GM12878 (cell line): ENCODE results near the gene TCIRG1. TPM values are rescaled to one million over a fixed set of nuclear protein-coding genes. Genes with fewer than 3 reads are reported as not detected.

Experiments used
- ATAC-seq: fragments of 200-7000 bp; cut with Tn5 transposase; 3 replicates; pipeline ENCODE4 v1.9.1; 2020; ENCODE audit warnings: mild to moderate bottlenecking, moderate library complexity
- BruUV-seq: library from RNA; stranded (reverse); fragments of 400-500 nt; replicated peaks from 2 replicates; lab custom pipeline; 2021; lab: Mats Ljungman, UMichigan
- CTCF ChIA-PET: fragments of 300-600 bp; sonication (Branson Sonifier 250); formaldehyde crosslinking; extraction: SDS; loops from one replicate; lab custom pipeline; 2021; ENCODE audit warnings: inconsistent platforms; lab: Yijun Ruan, JAX
- POLR2A ChIA-PET: fragments of 350-600 bp; formaldehyde crosslinking; extraction: SDS; loops from one replicate; lab custom pipeline; 2021; ENCODE audit warnings: inconsistent platforms; lab: Charles Lee
- RAD21 ChIA-PET: fragments of 300-600 bp; sonication (Branson Sonifier 250); formaldehyde crosslinking; loops from one replicate; lab custom pipeline; 2023; ENCODE audit warnings: antibody characterized with exemption; ENCODE audit not compliant: unreplicated experiment; lab: Charles Lee
- SMC1A ChIA-PET: fragments of 300-600 bp; sonication (Branson Sonifier 250); formaldehyde crosslinking; loops from one replicate; lab custom pipeline; 2023; ENCODE audit not compliant: unreplicated experiment, uncharacterized antibody; lab: Charles Lee
- DNase-seq: peaks from one replicate; pipeline ENCODE4 v3.0.0-alpha.2; 2011; ENCODE audit warnings: low read depth, low spot score
- FAIRE-seq: peaks from 3 replicates; lab custom pipeline; 2011; peaks lifted over from hg19 to GRCh38; lab: Jason Lieb, UNC
- H2AFZ ChIP-seq: 2 replicates; pipeline ENCODE4 v1.6.0; 2011; ENCODE audit warnings: low read depth, low read length, control low read depth; ENCODE audit not compliant: control insufficient read depth
- H3K27ac ChIP-seq: 2 replicates; pipeline ENCODE4 v1.5.1; 2011; ENCODE audit warnings: control low read depth; ENCODE audit not compliant: control insufficient read depth, insufficient read depth
- H3K27me3 ChIP-seq, 2 experiments: replicated peaks in 1 of 2; 2 replicates each; pipeline versions ENCODE4 v1.6.0 to v1.6.1; 2011; ENCODE audit warnings: low read length in 1 of 2; ENCODE audit not compliant: control insufficient read depth in 2 of 2, insufficient read depth in 2 of 2
- H3K36me3 ChIP-seq, 2 experiments: 2 replicates each; pipeline ENCODE4 v1.5.1; 2011; ENCODE audit warnings: low read length in 1 of 2; ENCODE audit not compliant: control insufficient read depth in 2 of 2, insufficient read depth in 2 of 2
- H3K4me1 ChIP-seq: 2 replicates; pipeline ENCODE4 v1.6.1; 2011; ENCODE audit warnings: mild to moderate bottlenecking, low read length, moderate library complexity, mixed read lengths; ENCODE audit not compliant: control insufficient read depth, insufficient read depth
- H3K4me2 ChIP-seq: 2 replicates; pipeline ENCODE4 v1.6.0; 2011; ENCODE audit warnings: control low read depth; ENCODE audit not compliant: control insufficient read depth, insufficient read depth
- H3K4me3 ChIP-seq: fragments of 200-600 bp; sonication (generic); 2 replicates; pipeline ENCODE4 v1.5.1; 2016
- H3K79me2 ChIP-seq: 2 replicates; pipeline ENCODE4 v1.6.0; 2011; ENCODE audit warnings: low read length; ENCODE audit not compliant: control insufficient read depth, insufficient read depth
- H3K9ac ChIP-seq: 2 replicates; pipeline ENCODE4 v1.8.0; 2011; ENCODE audit warnings: low read length, control low read depth, mixed read lengths; ENCODE audit not compliant: control insufficient read depth, insufficient read depth
- H3K9me3 ChIP-seq: replicated peaks from 3 replicates; pipeline ENCODE4 v1.5.1; 2011; ENCODE audit warnings: mild to moderate bottlenecking, low read length; ENCODE audit not compliant: control insufficient read depth, insufficient read depth
- H4K20me1 ChIP-seq: 2 replicates; pipeline ENCODE4 v1.6.0; 2011; ENCODE audit not compliant: control insufficient read depth, insufficient read depth
- BRCA1 ChIP-seq: IDR thresholded peaks from 2 replicates; pipeline ENCODE4 v1.6.1; 2011; ENCODE audit warnings: low read depth, low read length, improper control_type of control experiment
- CBX5 ChIP-seq: sonication (generic); IDR thresholded peaks from 2 replicates; pipeline ENCODE4 v1.6.1; 2016; ENCODE audit warnings: low read depth, moderate library complexity, mild to moderate bottlenecking, inconsistent platforms
- CREB1 ChIP-seq: IDR thresholded peaks from 2 replicates; pipeline ENCODE4 v1.6.1; 2012; ENCODE audit warnings: low read depth, mild to moderate bottlenecking, inconsistent platforms
- EP300 ChIP-seq, 2 experiments: fragments of 150-350 bp in 1 of 2; IDR thresholded peaks; 2 replicates each; pipeline ENCODE4 v1.6.1; 2011 to 2012; ENCODE audit warnings: low read depth in 2 of 2, low read length in 2 of 2, borderline replicate concordance in 1 of 2, improper control_type of control experiment in 1 of 2, inconsistent platforms in 1 of 2; ENCODE audit not compliant: control insufficient read depth in 1 of 2
- GATAD2B ChIP-seq: fragments of 450-650 bp; conservative IDR thresholded peaks from 2 replicates; pipeline ENCODE4 v1.6.1; 2017; ENCODE audit warnings: low read depth, mild to moderate bottlenecking, moderate library complexity
- HDGF ChIP-seq: fragments of 450-650 bp; IDR thresholded peaks from 2 replicates; pipeline ENCODE4 v1.6.1; 2016; ENCODE audit warnings: antibody characterized with exemption
- PAX5 ChIP-seq: IDR thresholded peaks from 2 replicates; pipeline ENCODE4 v1.6.1; 2011; ENCODE audit warnings: low read depth, low read length, borderline replicate concordance
- SMAD5 ChIP-seq: IDR thresholded peaks from 2 replicates; pipeline ENCODE4 v1.6.1; 2016; ENCODE audit warnings: antibody characterized with exemption, low read depth
- TAF1 ChIP-seq: IDR thresholded peaks from 2 replicates; pipeline ENCODE4 v1.6.1; 2011; ENCODE audit warnings: mild to moderate bottlenecking, low read depth, low read length, borderline replicate concordance
- WRNIP1 ChIP-seq: IDR thresholded peaks from 2 replicates; pipeline ENCODE4 v1.6.1; 2011; ENCODE audit warnings: low read depth, low read length, improper control_type of control experiment, borderline replicate concordance
- ZNF207 ChIP-seq: fragments of 450-650 bp; IDR thresholded peaks from 2 replicates; pipeline ENCODE4 v1.6.1; 2014; ENCODE audit warnings: antibody characterized with exemption, mild to moderate bottlenecking, borderline replicate concordance
- WGBS: methylation state at CpG from one replicate; pipeline ENCODE4 v1.1.6; 2016; ENCODE audit warnings: low lambda C conversion rate; ENCODE audit not compliant: insufficient replicate concordance, insufficient coverage; ENCODE audit errors: missing lambda C conversion rate; 5-methylcytosine and 5-hydroxymethylcytosine counted together
- in situ Hi-C: fragments of 300-500 bp; cut with MboI; formaldehyde crosslinking; loops from 9 replicates; pipeline ENCODE4 v1.14.3; 2018; ENCODE audit warnings: mixed read lengths
- intact Hi-C: fragments of 100-400 bp; cut with micrococcal nuclease; formaldehyde crosslinking; loops from one replicate; pipeline ENCODE4 v1.14.2; 2022; ENCODE audit not compliant: unreplicated experiment
- polyA plus RNA-seq, 11 experiments: library from polyadenylated mRNA; depleted of rRNA in 4 of 11; unstranded in 6 of 11; stranded (reverse) in 5 of 11; fragments of >200 nt; fragmentation: Nextera tagmentation in 4 of 11; fragmentation: Illumina TruSeq in 1 of 11; extraction: Ambion mirVana in 4 of 11; extraction: Trizol in 1 of 11; gene quantifications; 1 replicate in 1 of 11; 2 replicates in 10 of 11; pipeline versions ENCODE4 v1.2.1 to v1.2.3, GENCODE V29; 2011 to 2016; ENCODE audit warnings: inconsistent platforms in 2 of 11, missing spikeins in 2 of 11, low read depth in 1 of 11
- total RNA-seq, 4 experiments: library from RNA; depleted of rRNA in 3 of 4; stranded (reverse); fragments of >200 nt in 3 of 4; fragmentation: Illumina TruSeq in 1 of 4; extraction: Trizol in 1 of 4; gene quantifications; 2 replicates each; pipeline versions ENCODE4 v1.2.1 to v1.2.3, GENCODE V29; 2013 to 2021
- TF ChIP-seq, protein P1 (sequence below): fragments of 450-650 bp; IDR thresholded peaks from 2 replicates; pipeline ENCODE4 v1.6.1; 2017; ENCODE audit warnings: low read depth, mild to moderate bottlenecking, moderate library complexity
- TF ChIP-seq, protein P2 (sequence below): fragments of 450-650 bp; formaldehyde crosslinking; IDR thresholded peaks from 2 replicates; pipeline ENCODE4 v1.4.0; 2022; ENCODE audit warnings: mild to moderate bottlenecking, moderate library complexity

Gene TCIRG1
- total and polyA plus RNA-seq, 10 of the 15 experiments (the other 5 are each of a cell fraction or from before 2014, with no cell fraction given): 0.76 to 218 (median 87.4) TPM

DNA sequence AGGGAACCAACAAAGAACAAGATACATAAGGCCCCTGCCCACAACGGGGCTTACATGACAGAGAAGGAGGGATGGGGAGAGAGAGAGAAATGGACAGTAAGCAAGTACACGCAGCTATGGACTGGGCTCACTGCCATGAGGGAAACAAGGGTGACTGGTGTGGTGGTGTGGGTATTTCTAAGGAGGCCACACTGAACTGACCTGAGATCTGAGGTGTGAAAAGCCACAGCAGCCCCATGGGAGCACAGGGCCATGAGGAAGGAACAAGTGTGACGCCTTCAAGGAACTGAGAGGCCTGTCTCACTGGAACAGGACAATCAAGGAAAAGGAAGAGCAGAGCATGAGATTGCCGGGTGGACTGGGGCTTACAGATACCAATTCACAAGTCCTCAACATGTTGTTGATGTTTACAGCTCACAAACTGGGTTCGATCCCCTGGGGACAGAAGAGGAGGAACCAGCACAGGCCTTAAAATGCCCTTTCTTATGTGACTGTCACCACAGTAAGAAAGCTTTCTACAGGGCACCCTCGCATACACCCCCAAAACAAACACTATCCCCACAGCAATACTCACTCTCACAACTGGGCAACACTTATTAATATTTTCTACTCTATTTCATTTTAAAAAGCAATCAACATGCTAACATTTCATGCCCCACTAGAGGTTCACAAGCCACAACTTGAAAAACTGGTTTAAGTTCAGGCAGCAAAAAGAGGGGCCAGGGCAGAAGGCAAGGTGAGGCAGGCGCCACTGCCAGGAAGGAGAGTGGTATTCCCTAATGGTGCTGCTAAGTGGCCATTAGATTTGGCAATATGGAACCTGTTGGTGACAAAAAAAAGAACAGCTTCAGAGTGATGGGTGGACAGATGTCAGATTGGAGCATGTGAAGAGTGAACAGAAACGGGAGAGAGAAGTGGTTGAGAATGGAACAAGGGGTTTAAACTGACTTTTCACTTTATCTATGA is 39.1 kb downstream of the TCIRG1 start:
- Histone ChIP-seq H3K9me3 (no peaks in the 10 kb centered on the region), H3K27ac (0 out of 2 replicates have a peak overlapping the region, but pooled peaks have one; percentile 7), H2AFZ (no peak overlapping the region), H3K4me1 (peaks cover 3% of the 10 kb centered on the region; the same call in 1 of the 2 replicates), H3K36me3 (peaks cover 15 to 22% of the 10 kb centered on the region in 2 experiments), H3K4me3 (no peak overlapping the region), H3K4me2 (no peak overlapping the region), H3K9ac (no peak overlapping the region), H3K27me3 (no peaks in the 10 kb centered on the region), H3K79me2 (no peaks in the 10 kb centered on the region), H4K20me1 (no peaks in the 10 kb centered on the region)
- in situ Hi-C loops (no loop called here), intact Hi-C loops (loop anchor here (2.0 kb wide), 2 partner anchors 19 to 41 kb away; no protein-coding TSS in a partner anchor)
- peak; percentile 97 for ATAC-seq
- no TSS peak for BruUV-seq
- no peak for FAIRE-seq
- DNase-seq: peak; percentile 53
- 45% methylated on average over 8 of the region's 8 CpGs for WGBS
- ChIA-PET POLR2A (interaction anchor here (0.6 to 1.2 kb wide), 6 partner anchors 14 to 1951 kb away, joined by 3 to 4 read pairs (median 3); no protein-coding TSS in a partner anchor), SMC1A (interaction anchor here (0.6 to 2.5 kb wide), 9 partner anchors 8 to 126 kb away, joined by 3 to 15 read pairs (median 4); no protein-coding TSS in a partner anchor), CTCF (interaction anchor here (0.5 to 1.5 kb wide), 10 partner anchors 10 to 220 kb away, joined by 3 to 4 read pairs (median 3); no protein-coding TSS in a partner anchor), RAD21 (interaction anchor here (0.7 to 1.2 kb wide), 3 partner anchors 22 to 126 kb away, joined by 3 to 6 read pairs (median 5); no protein-coding TSS in a partner anchor)
- TF ChIP-seq TAF1: no peak
- no peak for TF ChIP-seq CREB1
- TF ChIP-seq, protein P1, sequence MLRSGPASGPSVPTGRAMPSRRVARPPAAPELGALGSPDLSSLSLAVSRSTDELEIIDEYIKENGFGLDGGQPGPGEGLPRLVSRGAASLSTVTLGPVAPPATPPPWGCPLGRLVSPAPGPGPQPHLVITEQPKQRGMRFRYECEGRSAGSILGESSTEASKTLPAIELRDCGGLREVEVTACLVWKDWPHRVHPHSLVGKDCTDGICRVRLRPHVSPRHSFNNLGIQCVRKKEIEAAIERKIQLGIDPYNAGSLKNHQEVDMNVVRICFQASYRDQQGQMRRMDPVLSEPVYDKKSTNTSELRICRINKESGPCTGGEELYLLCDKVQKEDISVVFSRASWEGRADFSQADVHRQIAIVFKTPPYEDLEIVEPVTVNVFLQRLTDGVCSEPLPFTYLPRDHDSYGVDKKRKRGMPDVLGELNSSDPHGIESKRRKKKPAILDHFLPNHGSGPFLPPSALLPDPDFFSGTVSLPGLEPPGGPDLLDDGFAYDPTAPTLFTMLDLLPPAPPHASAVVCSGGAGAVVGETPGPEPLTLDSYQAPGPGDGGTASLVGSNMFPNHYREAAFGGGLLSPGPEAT: peak; percentile 81
- peak; percentile 51; the same call in 1 of the 2 replicates for TF ChIP-seq GATAD2B
- TF ChIP-seq, protein P2, sequence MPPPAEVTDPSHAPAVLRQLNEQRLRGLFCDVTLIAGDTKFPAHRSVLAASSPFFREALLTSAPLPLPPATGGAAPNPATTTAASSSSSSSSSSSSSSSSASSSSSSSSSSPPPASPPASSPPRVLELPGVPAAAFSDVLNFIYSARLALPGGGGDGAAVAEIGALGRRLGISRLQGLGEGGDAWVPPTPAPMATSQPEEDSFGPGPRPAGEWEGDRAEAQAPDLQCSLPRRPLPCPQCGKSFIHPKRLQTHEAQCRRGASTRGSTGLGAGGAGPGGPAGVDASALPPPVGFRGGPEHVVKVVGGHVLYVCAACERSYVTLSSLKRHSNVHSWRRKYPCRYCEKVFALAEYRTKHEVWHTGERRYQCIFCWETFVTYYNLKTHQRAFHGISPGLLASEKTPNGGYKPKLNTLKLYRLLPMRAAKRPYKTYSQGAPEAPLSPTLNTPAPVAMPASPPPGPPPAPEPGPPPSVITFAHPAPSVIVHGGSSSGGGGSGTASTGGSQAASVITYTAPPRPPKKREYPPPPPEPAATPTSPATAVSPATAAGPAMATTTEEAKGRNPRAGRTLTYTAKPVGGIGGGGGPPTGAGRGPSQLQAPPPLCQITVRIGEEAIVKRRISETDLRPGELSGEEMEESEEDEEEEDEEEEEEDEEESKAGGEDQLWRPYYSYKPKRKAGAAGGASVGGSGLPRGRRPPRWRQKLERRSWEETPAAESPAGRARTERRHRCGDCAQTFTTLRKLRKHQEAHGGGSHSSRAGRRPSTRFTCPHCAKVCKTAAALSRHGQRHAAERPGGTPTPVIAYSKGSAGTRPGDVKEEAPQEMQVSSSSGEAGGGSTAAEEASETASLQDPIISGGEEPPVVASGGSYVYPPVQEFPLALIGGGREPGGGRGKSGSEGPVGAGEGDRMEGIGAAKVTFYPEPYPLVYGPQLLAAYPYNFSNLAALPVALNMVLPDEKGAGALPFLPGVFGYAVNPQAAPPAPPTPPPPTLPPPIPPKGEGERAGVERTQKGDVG (CRISPR knock-in tag): no peak
- TF ChIP-seq ZNF207: no peak
- no peak for TF ChIP-seq HDGF
- no peak for TF ChIP-seq SMAD5
- no peak for TF ChIP-seq WRNIP1
- TF ChIP-seq PAX5: peak; percentile 71; the same call in 1 of the 2 replicates
- peak; percentile 46 to 83; a peak in 3 of 4 replicates for TF ChIP-seq EP300 (IDR thresholded peaks at IDR 0.05; ENCODE audit: borderline replicate concordance in 1 of 2, control insufficient read depth in 1 of 2, low read depth in 2 of 2, low read length in 2 of 2)
- TF ChIP-seq CBX5: no peak
- TF ChIP-seq BRCA1: no peak
